Measurements from ENCODE around the gene CEP41.
"Not testable (repeated sequence)": the region's sequence is repeated elsewhere in the genome, so short reads cannot be mapped to it uniquely, and the experiment has no call there.

The CEP41 gene

DNA sequence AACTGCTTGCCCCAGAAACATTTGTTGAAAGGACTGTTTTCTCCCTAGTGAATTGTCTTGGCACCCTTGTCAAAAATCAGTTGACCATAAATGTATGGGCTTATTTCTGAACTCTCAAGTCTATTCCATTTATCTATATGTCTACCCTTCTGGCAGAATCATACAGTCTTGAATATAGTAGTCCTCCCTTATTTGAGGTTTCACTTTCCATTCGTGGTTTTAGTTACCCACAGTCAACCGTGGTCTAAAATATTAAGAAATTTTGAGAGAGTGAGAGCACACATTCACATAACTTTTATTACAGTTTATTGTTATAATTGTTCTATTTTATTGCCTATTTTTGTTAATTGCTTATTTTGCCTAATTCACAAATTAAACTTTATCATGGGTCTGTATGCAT lies 17.4 kb upstream of the CEP41 start:
- no peak for DNase-seq (ENCODE audit: low read depth)

DNA sequence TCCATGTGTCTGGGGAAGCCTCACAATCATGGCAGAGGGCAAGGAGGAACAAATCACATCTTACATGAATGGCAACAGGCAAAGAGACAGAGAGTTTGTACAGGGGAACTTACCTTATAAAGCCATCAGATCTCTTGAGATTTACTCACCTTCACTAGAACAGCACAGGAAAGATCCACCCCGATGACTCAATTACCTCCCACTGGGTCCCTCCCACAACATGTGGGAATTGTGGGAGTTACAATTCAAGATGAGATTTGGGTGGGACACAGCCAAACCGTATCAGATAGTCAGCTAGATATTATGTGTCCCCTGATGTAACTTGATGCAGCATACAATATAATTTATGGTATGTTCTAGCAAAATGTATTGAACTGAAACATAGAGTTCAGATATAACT lies 14.1 kb upstream of the CEP41 start:
- DNase-seq (ENCODE audit: low read depth): no peak

DNA sequence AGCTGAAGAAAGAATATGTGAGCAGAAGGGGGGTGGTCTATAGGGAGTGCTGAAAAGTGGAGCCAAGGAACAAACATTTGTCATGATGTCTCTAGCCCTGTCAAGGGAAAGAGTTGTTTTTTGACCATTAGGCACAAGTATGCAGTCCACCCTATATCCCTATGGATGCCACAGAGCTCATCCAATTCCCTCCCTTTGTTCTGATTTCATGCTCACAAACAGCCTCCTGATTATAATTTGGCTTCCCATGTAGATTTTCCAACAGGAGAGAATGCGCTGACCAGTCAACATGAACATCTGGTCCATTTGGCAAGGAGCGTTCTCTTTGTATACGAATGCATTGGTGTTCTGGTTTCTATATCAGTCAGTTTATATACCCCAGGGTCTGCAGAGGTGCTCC lies 12.1 kb upstream of the CEP41 start:
- DNase-seq (ENCODE audit: low read depth): no peak

DNA sequence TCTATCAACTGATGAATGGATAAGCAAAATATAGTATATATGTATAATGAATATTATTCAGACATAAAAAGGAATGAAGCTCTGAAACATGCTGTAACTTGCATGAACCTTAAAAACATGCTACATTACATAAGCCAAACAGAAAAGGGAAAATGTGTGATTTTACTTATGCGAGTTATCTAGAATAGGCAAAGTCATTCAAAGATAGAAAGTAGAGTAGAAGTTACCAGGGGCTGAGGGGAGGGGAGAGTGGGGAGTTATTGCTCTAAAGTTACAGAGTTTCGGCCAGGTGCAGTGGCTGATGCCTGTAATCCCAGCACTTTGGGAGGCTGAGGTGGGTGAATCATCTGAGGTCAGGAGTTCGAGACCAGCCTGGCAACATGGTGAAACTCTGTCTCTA lies 10.5 kb upstream of the CEP41 start:
- DNase-seq (ENCODE audit: low read depth): not testable (repeated sequence)

DNA sequence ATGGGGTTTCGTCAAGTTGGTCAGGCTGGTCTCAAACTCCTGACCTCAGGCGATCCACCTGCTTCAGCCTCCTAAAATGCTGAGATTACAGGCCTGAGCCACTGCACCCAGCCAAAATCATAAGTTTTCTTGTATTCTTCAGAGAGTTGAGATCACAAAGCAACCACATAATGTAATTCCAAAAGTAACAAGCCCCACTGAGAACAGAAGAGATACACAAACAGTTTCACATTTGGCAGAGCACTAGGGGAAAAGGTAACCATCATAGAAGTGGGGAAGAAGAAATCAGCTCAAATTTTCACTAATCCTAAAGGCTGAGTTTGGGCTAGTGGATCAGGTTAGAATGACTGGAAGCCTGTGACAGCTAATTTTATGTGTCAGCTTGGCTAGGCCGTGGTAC lies 5.4 kb upstream of the CEP41 start:
- no peak for DNase-seq (ENCODE audit: low read depth)

DNA sequence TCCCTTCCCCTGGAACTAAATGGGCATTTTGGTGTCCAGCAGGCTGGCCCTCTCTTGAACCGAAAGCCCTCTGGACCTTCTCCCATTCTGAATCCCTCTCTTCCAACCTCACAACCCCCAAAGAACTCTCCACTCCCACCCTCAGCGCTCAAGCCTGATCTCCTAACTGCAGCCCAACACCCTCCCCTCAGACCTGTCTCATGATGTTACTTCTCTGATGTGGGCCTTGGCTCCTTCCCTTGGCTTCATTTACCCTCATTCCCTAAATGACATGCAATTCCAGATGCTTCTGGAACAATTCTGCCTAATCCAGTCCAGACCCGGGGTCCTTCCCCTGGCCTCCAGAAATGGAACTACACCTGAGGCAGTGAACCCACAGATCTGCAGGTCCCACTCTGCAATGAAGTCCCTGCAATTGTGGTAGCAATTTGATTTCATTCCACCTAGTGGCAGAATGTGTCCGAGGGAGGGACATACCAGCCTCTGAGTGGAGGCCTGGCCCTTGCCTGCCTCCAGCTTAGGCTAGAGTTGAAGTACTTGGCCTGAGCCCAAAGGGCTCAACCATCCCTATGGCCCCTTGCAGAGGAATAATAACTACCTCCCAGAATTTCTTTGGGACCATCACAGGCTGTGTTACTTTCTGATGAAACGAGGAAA lies 4.1 kb upstream of the CEP41 start:
- DNase-seq (ENCODE audit: low read depth): no peak

DNA sequence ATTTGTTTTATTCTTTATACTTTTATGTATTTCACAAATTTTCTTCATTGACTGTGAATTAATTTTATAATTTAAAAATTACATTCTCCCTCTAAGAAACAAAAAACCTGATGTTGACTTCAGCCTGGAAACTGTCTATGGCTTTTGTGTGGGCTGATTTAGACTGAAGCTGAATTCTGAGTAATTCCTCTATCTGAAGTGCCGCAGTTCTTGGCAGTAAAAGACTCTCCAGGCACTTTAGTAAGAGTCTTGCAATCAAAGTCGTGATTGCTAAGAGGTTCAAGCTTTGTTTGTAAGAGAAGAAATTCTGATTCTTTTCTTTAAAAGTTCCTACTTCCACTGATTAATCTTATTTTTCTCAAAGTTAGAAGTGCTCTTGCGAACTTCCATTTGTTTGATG lies 3.4 kb upstream of the CEP41 start:
- no peak for DNase-seq (ENCODE audit: low read depth)

DNA sequence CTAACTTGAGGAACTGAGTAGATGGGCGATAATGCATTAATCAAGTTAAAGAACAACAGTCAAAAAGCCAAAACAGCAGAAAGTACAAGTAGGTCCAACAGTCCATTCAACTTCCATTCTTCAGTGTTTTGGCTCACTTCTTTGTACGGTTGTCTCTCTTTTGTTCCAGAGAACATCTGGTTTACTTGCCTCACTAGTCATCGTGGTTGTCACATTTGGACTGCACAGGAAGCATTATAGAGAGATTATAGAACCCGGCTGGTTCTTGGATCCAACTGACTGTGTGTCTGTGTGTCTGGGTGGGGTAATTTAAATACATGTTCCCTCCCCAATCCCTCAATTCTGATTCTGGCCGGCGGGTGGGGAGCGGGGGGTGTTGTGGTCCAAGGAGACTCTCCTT lies 1.8 kb upstream of the CEP41 start:
- no peak for DNase-seq (ENCODE audit: low read depth)

DNA sequence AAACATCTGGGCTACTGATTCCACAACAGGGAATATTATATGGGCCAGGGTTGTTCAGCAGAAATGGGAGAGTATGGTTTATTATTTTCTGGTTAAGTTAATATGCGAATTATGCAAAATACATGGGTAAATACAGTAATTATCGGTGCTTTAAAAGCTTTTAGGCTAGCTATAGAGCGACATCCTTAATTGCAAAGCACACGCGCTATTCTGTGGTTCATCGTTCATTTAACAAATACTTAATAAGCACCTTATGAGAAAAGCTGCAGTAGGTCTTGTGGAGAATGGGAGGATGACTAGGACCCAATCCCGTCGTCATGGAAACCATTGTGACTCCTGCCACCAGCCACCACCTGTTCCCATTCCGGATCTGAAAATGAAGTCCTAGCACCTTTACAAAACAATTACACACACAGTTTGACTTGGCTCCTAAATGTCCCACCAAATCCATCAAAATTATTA lies 623 bp upstream of the CEP41 start:
- no peak for DNase-seq (ENCODE audit: low read depth)

DNA sequence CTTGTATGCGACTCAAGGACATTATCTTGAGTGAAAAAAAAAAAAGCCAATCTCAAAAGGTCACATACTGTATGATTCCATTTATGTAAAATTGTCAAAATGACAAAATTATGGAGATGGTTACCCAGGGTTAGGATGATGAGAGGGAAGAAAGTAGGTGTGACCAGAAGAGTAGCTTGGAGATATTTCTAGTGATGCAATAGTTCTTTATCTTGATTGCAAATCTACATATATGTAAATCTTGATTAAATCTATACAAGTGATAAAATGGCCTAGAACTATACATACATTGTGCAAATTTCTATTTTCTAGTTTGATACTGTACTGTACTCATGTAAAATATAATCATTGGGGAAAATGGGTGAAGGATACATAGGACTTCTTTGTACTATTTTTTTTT lies 4.6 kb downstream of the CEP41 start:
- no peak for DNase-seq (ENCODE audit: low read depth)

DNA sequence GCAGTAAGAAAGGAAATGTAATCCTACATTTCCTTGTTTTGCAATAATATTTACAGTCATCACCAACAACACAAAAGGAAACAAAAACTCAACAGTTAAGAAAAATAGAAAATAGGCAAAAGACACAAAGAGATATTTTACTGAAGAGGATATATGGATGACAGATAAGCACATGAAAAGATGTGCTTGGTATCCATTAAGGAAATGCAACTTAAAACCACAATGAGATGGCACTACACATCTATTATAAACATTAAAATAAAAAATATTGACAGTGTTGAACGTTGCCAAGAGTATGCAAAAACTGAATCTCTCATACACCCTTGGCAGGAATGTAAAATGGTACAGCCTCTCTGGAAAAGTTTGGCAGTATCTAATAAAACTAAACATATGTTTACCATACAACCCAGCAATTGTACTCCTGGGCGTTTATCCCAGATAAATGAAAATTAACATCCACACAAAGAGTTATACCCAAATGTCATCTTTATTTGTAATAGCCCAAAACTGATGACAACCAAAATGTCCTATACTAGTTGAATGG lies 5.4 kb downstream of the CEP41 start:
- no peak for DNase-seq (ENCODE audit: low read depth)

DNA sequence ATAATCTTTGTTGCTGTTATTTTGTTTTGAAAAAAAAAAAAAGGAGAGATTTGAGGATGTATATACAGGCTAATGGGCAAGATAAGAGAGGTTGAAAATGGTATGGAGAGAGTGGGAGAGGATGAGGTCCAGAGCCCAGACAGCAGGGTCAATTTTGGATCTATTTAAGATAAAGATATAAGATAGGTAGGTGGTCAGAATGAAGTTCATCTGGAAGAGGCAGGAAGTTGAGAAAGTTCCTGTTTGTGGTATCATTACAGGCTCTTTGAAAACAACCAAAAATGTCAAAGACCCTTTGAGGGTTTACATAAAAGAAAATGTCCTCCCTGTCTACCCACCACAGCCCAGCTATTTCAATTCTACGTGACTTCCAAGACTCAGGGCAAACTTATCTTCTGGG lies 7.5 kb downstream of the CEP41 start:
- no peak for DNase-seq (ENCODE audit: low read depth)

DNA sequence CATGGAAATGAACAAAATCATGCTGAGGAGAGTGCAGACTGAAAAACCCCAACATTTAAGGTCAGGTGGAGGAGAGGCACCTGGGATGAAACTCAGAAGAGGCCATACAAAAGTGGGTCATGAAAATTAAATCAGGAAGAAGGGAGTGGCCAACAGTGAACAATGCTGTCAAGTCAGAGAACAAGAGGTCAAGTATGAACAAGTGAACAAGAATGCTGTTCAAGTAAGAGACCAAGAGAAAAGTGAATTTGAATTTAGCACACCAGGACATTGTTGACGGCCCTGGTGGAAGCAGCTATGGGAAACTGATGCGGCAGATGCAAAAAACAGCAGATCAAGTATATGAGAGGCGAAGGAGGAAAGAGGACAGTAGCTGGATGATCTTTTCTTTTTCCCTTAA lies 7.9 kb downstream of the CEP41 start:
- DNase-seq (ENCODE audit: low read depth): no peak

DNA sequence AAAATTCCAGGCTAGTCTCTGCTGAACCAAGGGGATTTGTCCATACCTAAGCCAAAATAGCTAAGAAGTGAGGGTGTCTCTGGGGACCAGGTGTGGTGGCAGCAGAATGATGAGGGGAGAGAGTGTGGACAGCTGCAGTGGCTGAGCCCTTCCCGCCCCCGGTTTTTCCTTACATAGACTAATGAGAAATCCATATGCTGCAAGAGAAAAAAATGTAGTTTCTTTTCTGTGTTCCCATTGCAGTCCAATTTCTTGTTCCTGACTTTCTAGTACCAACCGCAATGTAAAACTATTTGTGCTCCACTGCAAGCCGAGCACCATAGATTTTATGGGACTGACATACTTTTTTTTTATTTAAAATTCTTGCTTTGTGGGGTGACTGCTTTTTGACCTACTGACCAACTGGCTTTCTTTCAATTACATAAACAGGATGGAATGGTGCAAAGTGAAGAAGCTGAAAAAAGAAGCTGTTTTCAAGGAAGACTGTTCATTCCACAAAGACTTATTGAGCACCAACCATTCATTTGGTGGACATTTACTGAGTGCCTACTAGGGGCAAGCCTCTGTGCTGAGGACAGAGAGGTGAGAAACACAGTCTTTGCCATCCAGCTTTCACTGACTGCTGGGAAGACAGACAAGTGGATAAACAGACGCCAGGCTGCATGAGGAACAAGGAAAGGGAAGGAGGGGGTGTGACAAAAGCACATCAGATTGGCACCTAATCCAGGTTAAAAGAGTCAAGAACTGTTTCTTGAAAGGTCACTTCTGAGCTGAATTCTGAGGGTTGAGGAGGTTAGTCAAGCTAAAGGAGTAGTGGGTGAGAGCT lies 9.8 kb downstream of the CEP41 start:
- no peak for DNase-seq (ENCODE audit: low read depth)

DNA sequence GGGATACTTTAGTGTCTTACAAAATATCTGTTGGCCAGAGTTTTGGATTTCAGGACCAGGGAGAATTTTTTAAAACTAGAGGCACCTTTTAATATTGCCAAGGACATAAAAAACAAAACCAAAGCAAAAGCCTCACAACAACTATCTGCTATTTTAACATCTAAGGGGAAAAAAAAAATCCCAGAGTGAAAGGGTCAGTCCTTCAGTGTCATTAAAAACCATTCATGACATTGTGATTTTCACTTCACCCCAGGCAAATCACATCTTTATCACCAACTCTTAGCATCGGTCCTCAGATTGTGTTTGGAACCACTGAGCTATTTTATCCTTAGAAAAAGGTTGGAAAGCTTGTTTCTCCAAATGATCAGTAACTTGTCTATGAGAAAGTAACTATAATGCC lies 10.7 kb downstream of the CEP41 start:
- DNase-seq (ENCODE audit: low read depth): no peak

DNA sequence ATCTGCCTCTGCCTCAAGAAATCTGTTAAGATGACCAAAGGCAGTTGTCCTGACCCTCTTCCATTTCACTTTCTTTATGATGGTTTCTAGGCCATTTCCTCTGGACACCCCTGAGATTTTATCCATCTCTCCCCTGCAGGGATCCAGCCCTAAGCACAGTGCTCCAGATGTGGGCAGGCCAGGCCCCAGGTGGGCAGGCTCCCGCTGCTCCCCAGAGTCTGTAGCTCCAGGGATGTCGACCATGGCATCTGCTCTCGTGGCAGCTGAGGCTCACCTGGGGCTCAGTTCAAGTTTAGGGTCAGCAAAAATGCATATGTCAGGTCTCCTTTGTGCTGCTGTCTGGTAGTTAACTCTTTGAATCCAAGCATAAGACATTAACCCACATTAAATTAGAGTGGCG lies 11.8 kb downstream of the CEP41 start:
- DNase-seq (ENCODE audit: low read depth): no peak

DNA sequence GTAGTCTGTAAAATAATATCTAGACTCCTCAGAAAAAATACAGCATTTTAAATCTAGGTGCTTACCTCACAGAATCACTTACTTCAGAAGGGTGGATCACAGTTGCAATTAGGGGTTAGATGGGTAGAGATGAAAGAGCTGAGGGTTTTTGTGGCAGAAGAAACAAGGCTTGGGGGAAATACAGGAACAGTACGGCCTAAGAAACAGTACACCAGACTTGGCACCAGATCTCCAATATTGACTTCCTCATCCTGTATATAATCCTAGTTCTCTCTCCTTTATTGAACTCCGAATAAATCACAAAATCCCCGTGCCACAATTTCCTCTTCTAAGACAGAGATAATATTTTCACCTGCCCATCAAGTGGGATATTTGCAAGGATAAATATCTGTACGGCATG lies 14.3 kb downstream of the CEP41 start:
- no peak for DNase-seq (ENCODE audit: low read depth)

DNA sequence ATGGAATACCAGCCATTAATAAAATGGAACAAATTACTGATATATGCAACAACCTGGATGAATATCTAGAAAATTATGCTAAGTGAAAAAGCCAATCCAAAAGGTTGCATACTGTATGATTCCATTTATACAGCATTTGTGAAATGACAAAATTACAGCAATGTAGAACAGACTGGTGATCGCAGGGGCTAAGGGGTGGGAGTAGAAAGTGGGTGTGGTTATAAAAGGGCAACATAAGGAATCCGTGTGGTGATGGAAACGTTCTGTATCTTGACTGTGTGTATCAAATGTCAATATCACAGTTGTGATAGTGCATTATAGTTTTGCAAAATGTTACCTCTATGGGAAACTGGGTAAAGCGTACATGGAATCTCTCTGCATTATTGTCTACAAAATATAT lies 15.0 kb downstream of the CEP41 start:
- no peak for DNase-seq (ENCODE audit: low read depth)

DNA sequence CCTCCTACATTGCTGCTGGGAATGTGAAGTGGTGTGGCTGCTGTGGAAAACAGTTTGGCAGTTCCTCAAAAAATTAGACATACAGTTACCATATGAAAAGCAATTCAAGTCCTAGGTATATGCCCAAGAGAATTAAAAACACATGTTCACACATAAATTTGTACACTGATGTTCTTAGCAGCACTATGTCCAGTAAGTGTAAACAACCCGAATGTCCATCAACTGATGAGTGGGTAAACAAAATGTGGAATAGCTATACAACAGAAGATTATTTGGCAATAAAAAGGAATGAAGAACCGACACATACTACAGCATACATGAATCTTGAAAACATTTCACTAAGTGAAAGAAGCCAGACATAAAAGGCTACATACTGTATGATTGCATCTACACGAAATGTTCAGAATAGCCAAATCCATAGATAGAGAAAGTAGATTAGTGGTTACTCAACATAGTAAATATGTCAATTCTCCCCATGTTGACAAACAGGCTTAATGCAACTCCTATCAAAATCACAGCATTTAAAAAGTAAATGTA lies 17.2 kb downstream of the CEP41 start:
- DNase-seq (ENCODE audit: low read depth): no peak

DNA sequence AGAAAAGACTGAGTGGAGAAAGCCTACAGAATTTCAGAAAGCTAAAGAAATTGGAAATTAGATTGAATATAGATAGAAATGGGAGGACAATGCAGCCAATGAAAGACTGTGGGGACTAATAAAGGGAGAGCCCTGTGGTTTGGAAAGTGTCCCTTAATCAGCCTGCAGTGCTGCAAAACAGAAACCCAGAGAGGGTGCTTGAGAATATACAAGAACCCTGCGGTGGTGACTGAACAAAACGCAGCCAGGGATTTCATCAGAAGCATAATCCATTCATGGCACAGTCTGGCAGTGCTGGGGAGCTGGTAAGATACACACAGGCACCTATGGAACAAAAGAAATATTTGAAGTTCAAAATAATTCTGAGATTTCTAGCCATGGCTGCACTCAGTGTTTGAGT lies 19.1 kb downstream of the CEP41 start:
- no peak for DNase-seq (ENCODE audit: low read depth)

DNA sequence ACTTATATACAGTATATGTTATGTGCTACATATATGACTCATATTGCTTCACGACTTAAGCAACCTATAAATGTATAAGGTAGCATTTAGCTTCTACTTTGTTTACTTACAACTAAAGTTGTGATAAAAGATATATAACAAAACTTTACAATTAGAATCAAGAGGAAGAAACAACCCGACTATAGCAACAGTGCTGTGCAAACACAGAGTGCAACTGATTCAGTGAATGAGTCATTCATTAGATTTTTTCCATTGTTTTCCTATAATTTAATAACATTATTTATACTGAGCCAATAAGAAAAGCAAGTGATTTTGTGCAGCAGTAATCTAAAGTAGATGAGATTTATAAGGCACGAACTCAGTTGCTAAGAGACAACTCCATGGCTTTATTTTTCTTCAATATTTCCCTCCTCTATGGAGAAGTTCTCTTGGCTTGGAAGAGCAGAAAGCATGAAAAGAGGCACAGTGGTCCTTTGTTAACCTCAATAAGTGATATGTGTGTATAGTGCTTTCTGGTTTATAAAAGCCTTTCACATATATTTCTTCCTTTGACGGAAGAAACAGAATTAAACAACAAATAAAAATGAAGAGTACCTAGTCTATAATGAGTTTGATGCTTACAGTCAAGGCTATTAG lies 19.8 kb downstream of the CEP41 start:
- DNase-seq (ENCODE audit: low read depth): no peak

DNA sequence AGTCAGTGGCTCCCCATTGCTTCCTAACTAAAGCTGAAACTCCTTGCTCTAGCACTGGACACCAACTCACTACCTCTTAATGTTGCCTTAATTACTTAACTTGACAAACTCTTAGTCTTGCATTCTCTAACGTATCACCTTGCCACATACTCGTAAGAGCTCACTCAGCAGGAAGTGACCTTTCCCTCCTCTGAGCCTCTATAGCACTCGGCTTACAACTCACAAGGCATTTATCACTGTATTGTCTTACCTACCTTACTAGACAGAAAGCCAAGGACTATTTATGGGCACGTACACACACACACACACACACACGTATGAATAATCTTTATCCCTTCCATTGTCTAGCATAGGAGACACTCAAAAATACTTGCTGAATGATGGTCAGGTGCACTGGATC lies 21.2 kb downstream of the CEP41 start:
- DNase-seq (ENCODE audit: low read depth): no peak

DNA sequence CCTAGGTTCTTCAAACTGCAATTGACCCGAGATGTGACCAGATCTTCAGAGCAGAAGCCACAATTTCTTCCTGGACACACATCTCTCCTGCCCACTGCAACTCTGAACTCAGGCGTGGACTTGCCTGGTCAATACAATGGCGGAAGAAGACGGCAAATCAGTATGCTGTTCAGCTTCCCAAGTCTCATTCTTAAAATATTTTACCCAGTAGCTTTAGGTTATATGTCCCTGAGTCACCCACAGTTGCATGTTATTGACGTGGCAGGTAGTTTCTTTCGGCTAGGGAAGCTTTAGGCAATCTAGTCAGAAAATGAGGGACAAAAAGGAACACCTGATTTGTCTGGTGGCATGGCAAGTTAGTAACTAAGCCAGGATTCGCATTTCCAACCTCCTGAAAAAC lies 22.5 kb downstream of the CEP41 start:
- DNase-seq (ENCODE audit: low read depth): no peak

All from activated T-helper 1 cell treated with Interleukin-2 at 50 U/mL for 16 hours (primary cell).